IMR-90 (cell line): ENCODE measurements around the gene ZNF595. TPM values are rescaled to one million over a fixed set of nuclear protein-coding genes. Genes with fewer than 3 reads are reported as not detected.

Experiments
- ATAC-seq: fragments of 200-7000 bp; cut with Tn5 transposase; 2 replicates; pipeline ENCODE4 v1.9.1; 2020; ENCODE audit warnings: low read depth, mild to moderate bottlenecking, moderate library complexity
- BruUV-seq: library from RNA; stranded (reverse); fragments of 400-500 nt; replicated peaks from 2 replicates; lab custom pipeline; 2021; lab: Mats Ljungman, UMichigan
- CTCF ChIA-PET: fragments of 300-600 bp; formaldehyde crosslinking; extraction: SDS; loops from one replicate; lab custom pipeline; 2021; ENCODE audit warnings: antibody characterized with exemption; lab: Yijun Ruan, JAX
- POLR2A ChIA-PET: fragments of 300-600 bp; sonication (Branson Sonifier 250); formaldehyde crosslinking; loops from one replicate; lab custom pipeline; 2022; ENCODE audit warnings: antibody characterized with exemption; ENCODE audit not compliant: unreplicated experiment; lab: Charles Lee
- DNase-seq: peaks from one replicate; pipeline ENCODE4 v3.0.0; 2013
- H2AFZ ChIP-seq: replicated peaks from 2 replicates; pipeline ENCODE3; 2013; ENCODE audit warnings: low read length, mild to moderate bottlenecking; ENCODE audit not compliant: poor library complexity
- H2AK5ac ChIP-seq: 2 replicates; pipeline ENCODE4 v1.6.1; 2013; ENCODE audit warnings: low read depth, low read length, inconsistent platforms
- H2AK9ac ChIP-seq: replicated peaks from 2 replicates; pipeline ENCODE3; 2013; ENCODE audit warnings: mild to moderate bottlenecking, low read depth, low read length, moderate library complexity; ENCODE audit not compliant: poor library complexity
- H2BK120ac ChIP-seq: 2 replicates; pipeline ENCODE4 v1.6.1; 2013; ENCODE audit warnings: low read depth, low read length, inconsistent platforms
- H2BK15ac ChIP-seq: 3 replicates; pipeline ENCODE4 v1.6.1; 2013; ENCODE audit warnings: low read depth, low read length, inconsistent platforms
- H2BK20ac ChIP-seq: 2 replicates; pipeline ENCODE4 v1.6.1; 2013; ENCODE audit warnings: low read depth, mild to moderate bottlenecking, inconsistent platforms, low read length, moderate library complexity
- H2BK5ac ChIP-seq: 2 replicates; pipeline ENCODE4 v1.6.1; 2013; ENCODE audit warnings: mild to moderate bottlenecking, low read depth, low read length, inconsistent platforms; ENCODE audit not compliant: poor library complexity, severe bottlenecking
- H3K14ac ChIP-seq: replicated peaks from 2 replicates; pipeline ENCODE4 v1.6.1; 2013; ENCODE audit warnings: low read depth, low read length, inconsistent platforms
- H3K18ac ChIP-seq: 2 replicates; pipeline ENCODE4 v1.6.1; 2013; ENCODE audit warnings: low read depth, low read length, control low read depth
- H3K23ac ChIP-seq: 2 replicates; pipeline ENCODE4 v1.6.1; 2013; ENCODE audit warnings: low read depth, low read length, inconsistent platforms
- H3K27ac ChIP-seq: 2 replicates; pipeline ENCODE4 v1.5.1; 2013; ENCODE audit warnings: mild to moderate bottlenecking, control low read depth, low read length; ENCODE audit not compliant: insufficient read depth
- H3K27me3 ChIP-seq: 2 replicates; pipeline ENCODE4 v1.6.1; 2013; ENCODE audit warnings: low read length; ENCODE audit not compliant: control insufficient read depth, insufficient read depth
- H3K36me3 ChIP-seq: 2 replicates; pipeline ENCODE4 v1.6.1; 2013; ENCODE audit warnings: low read length, mixed read lengths; ENCODE audit not compliant: control insufficient read depth, insufficient read depth
- H3K4ac ChIP-seq: 2 replicates; pipeline ENCODE4 v1.6.1; 2013; ENCODE audit warnings: low read depth, low read length, inconsistent platforms
- H3K4me1 ChIP-seq: 2 replicates; pipeline ENCODE4 v1.6.1; 2013; ENCODE audit warnings: low read length, mixed read lengths; ENCODE audit not compliant: control insufficient read depth, insufficient read depth
- H3K4me2 ChIP-seq: 2 replicates; pipeline ENCODE4 v1.6.1; 2013; ENCODE audit warnings: low read depth, mild to moderate bottlenecking, control low read depth, low read length, moderate library complexity
- H3K4me3 ChIP-seq: 2 replicates; pipeline ENCODE4 v1.5.1; 2013; ENCODE audit warnings: low read depth, mild to moderate bottlenecking, control low read depth, low read length, moderate library complexity; ENCODE audit not compliant: insufficient read depth
- H3K56ac ChIP-seq: 2 replicates; pipeline ENCODE4 v1.6.1; 2013; ENCODE audit warnings: low read length, inconsistent platforms; ENCODE audit not compliant: insufficient read depth; ENCODE audit errors: extremely low read depth
- H3K79me1 ChIP-seq, 2 experiments: 2 replicates each; pipeline ENCODE4 v1.6.1; 2013; ENCODE audit warnings: low read length in 2 of 2, inconsistent platforms in 1 of 2, low read depth in 1 of 2
- H3K9ac ChIP-seq: 2 replicates; pipeline ENCODE4 v1.6.1; 2013; ENCODE audit warnings: low read depth, low read length, control low read depth
- H3K9me1 ChIP-seq: 2 replicates; pipeline ENCODE4 v1.6.1; 2013; ENCODE audit warnings: low read length, inconsistent platforms; ENCODE audit not compliant: insufficient read depth
- H3K9me3 ChIP-seq: 2 replicates; pipeline ENCODE4 v1.6.1; 2013; ENCODE audit warnings: low read length; ENCODE audit not compliant: control insufficient read depth, insufficient read depth
- H4K20me1 ChIP-seq: 2 replicates; pipeline ENCODE4 v1.6.1; 2013; ENCODE audit warnings: low read length, inconsistent platforms; ENCODE audit not compliant: insufficient read depth
- H4K5ac ChIP-seq: 2 replicates; pipeline ENCODE4 v1.6.1; 2013; ENCODE audit warnings: mild to moderate bottlenecking, low read depth, low read length, control low read depth
- H4K8ac ChIP-seq, 2 experiments: 2 replicates each; pipeline ENCODE4 v1.6.1; 2013; ENCODE audit warnings: low read depth in 2 of 2, low read length in 2 of 2, control low read depth in 1 of 2, inconsistent platforms in 1 of 2
- H4K91ac ChIP-seq: 2 replicates; pipeline ENCODE4 v1.6.1; 2013; ENCODE audit warnings: low read depth, low read length, inconsistent platforms; ENCODE audit not compliant: insufficient read depth
- CEBPB ChIP-seq: IDR thresholded peaks from 2 replicates; pipeline ENCODE4 v1.6.1; 2012; ENCODE audit warnings: low read depth, low read length, improper control_type of control experiment
- CHD1 ChIP-seq: IDR thresholded peaks from 2 replicates; pipeline ENCODE4 v1.6.1; 2012; ENCODE audit warnings: low read depth, low read length, improper control_type of control experiment
- CTCF ChIP-seq: conservative IDR thresholded peaks from 2 replicates; pipeline ENCODE4 v1.5.1; 2012; ENCODE audit warnings: mild to moderate bottlenecking, low read depth, low read length, improper control_type of control experiment
- FOS ChIP-seq: fragments of 150-350 bp; IDR thresholded peaks from 2 replicates; pipeline ENCODE4 v1.6.1; 2016; ENCODE audit warnings: low read depth, low read length
- MAFK ChIP-seq: IDR thresholded peaks from 2 replicates; pipeline ENCODE4 v1.6.1; 2012; ENCODE audit warnings: low read depth, low read length, improper control_type of control experiment
- MAZ ChIP-seq: IDR thresholded peaks from 2 replicates; pipeline ENCODE4 v1.6.1; 2012; ENCODE audit warnings: low read depth, mild to moderate bottlenecking, low read length, improper control_type of control experiment, moderate library complexity, borderline replicate concordance
- POLR2A ChIP-seq: IDR thresholded peaks from 2 replicates; pipeline ENCODE4 v1.6.1; 2012; ENCODE audit warnings: mild to moderate bottlenecking, low read depth, low read length
- RAD21 ChIP-seq: IDR thresholded peaks from 2 replicates; pipeline ENCODE4 v1.6.1; 2012; ENCODE audit warnings: low read length, improper control_type of control experiment
- RCOR1 ChIP-seq: IDR thresholded peaks from 2 replicates; pipeline ENCODE4 v1.6.1; 2012; ENCODE audit warnings: mild to moderate bottlenecking, low read length, improper control_type of control experiment; ENCODE audit not compliant: insufficient replicate concordance
- RFX5 ChIP-seq: IDR thresholded peaks from 2 replicates; pipeline ENCODE4 v1.8.0; 2012; ENCODE audit warnings: low read depth, mild to moderate bottlenecking, low read length, moderate library complexity
- dilution Hi-C: fragments of 300-500 bp; cut with HindIII; formaldehyde crosslinking; loops from one replicate; pipeline ENCODE4 v1.14.3; 2018; ENCODE audit warnings: low sequenced_read_pairs; ENCODE audit not compliant: unreplicated experiment
- in situ Hi-C: fragments of 300-500 bp; cut with MboI; formaldehyde crosslinking; loops from 3 replicates; pipeline ENCODE4 v1.14.3; 2019; ENCODE audit warnings: low sequenced_read_pairs, inconsistent platforms, mixed read lengths
- intact Hi-C: fragments of 100-400 bp; cut with micrococcal nuclease; formaldehyde crosslinking; loops from 2 replicates; pipeline ENCODE4 v1.10.0; 2022
- polyA plus RNA-seq, 3 experiments: library from polyadenylated mRNA; depleted of rRNA; stranded (reverse); fragments of >200 nt; gene quantifications; 2 replicates each; pipeline ENCODE4 v1.2.3, GENCODE V29; 2012; ENCODE audit warnings: low replicate concordance in 1 of 3
- total RNA-seq: library from RNA; depleted of rRNA; stranded (reverse); fragments of >200 nt; gene quantifications from 2 replicates; pipeline ENCODE4 v1.2.3, GENCODE V29; 2012
- TF ChIP-seq, protein P1 (sequence below): fragments of 150-350 bp; IDR thresholded peaks from 2 replicates; pipeline ENCODE4 v1.6.1; 2017; ENCODE audit warnings: mild to moderate bottlenecking, antibody characterized with exemption, low read length, low read depth

Gene ZNF595
- total and polyA plus RNA-seq, 2 of the 4 experiments (the other 2 are of a cell fraction), result 1.9 to 6.8 TPM

DNA sequence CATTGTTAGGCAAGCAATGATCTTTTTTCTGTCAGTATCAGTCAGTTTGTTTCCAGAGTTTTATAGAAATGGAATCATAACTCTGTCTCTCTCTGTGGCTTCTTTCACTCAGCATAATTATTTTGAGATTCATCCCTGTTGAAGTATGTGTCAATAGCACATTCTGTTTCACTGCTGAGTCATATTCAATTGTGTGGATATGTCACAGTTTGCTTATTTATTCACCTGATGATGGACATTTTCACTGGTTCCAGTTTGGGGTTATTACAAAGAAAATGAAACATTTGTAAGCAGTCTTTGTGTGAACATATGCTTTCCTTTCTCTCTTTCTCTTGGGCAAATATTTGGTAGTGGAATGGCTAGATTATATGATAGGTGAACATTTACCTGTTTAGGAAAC is 61.0 kb downstream of the ZNF595 start:
- peaks cover 20% of the 10 kb centered on the region for H3K9me3 ChIP-seq
- no peak overlapping the region for H3K4ac ChIP-seq
- H2BK120ac ChIP-seq, result no peak overlapping the region
- H3K27me3 ChIP-seq, result no peaks in the 10 kb centered on the region
- POLR2A ChIA-PET, result no interaction called here
- no peak overlapping the region for H2BK20ac ChIP-seq
- intact Hi-C loops (no loop called here), dilution Hi-C loops (no loop called here), in situ Hi-C loops (no loop called here)
- H3K18ac ChIP-seq, result no peak overlapping the region
- no peak for TF ChIP-seq CHD1
- TF ChIP-seq MAFK, result no peak
- no peak for TF ChIP-seq RAD21
- TF ChIP-seq, protein P1, sequence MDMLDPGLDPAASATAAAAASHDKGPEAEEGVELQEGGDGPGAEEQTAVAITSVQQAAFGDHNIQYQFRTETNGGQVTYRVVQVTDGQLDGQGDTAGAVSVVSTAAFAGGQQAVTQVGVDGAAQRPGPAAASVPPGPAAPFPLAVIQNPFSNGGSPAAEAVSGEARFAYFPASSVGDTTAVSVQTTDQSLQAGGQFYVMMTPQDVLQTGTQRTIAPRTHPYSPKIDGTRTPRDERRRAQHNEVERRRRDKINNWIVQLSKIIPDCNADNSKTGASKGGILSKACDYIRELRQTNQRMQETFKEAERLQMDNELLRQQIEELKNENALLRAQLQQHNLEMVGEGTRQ, result no peak
- no peak for TF ChIP-seq CTCF
- no peak for TF ChIP-seq CEBPB
- no peak for TF ChIP-seq FOS
- TF ChIP-seq POLR2A, result no peak
- no peak for TF ChIP-seq MAZ
- no peak for TF ChIP-seq RFX5
- no peak for TF ChIP-seq RCOR1
- H2AFZ ChIP-seq, result no peak overlapping the region
- no peak overlapping the region for H3K4me3 ChIP-seq
- no peaks in the 10 kb centered on the region for H3K79me1 ChIP-seq
- CTCF ChIA-PET, result no interaction called here
- H2BK5ac ChIP-seq, result no peak overlapping the region
- no peaks in the 10 kb centered on the region for H3K9me1 ChIP-seq
- no peak overlapping the region for H3K56ac ChIP-seq
- H3K36me3 ChIP-seq, result no peaks in the 10 kb centered on the region
- H3K4me1 ChIP-seq, result no peaks in the 10 kb centered on the region
- H3K14ac ChIP-seq, result no peak overlapping the region
- H4K20me1 ChIP-seq, result no peaks in the 10 kb centered on the region
- no peak overlapping the region for H2AK5ac ChIP-seq
- H2BK15ac ChIP-seq, result no peak overlapping the region
- BruUV-seq, result no TSS peak
- no peak overlapping the region for H4K91ac ChIP-seq
- no peak overlapping the region for H3K27ac ChIP-seq
- H2AK9ac ChIP-seq, result no peak overlapping the region
- DNase-seq (no peak), ATAC-seq (no peak)
- H3K4me2 ChIP-seq, result no peak overlapping the region
- no peak overlapping the region for H4K8ac ChIP-seq
- no peak overlapping the region for H4K5ac ChIP-seq
- H3K23ac ChIP-seq, result no peak overlapping the region
- H3K9ac ChIP-seq, result no peak overlapping the region
